ENCODE data around the gene PHF13. TPM values are rescaled to one million over a fixed set of nuclear protein-coding genes. Genes with fewer than 3 reads are reported as not detected.

The PHF13 gene
- total and polyA plus RNA-seq, 9 of the 15 experiments (the other 6 are each of a cell fraction or from before 2014, with no cell fraction given), result 1.8 to 36.1 (median 11.7) TPM

DNA sequence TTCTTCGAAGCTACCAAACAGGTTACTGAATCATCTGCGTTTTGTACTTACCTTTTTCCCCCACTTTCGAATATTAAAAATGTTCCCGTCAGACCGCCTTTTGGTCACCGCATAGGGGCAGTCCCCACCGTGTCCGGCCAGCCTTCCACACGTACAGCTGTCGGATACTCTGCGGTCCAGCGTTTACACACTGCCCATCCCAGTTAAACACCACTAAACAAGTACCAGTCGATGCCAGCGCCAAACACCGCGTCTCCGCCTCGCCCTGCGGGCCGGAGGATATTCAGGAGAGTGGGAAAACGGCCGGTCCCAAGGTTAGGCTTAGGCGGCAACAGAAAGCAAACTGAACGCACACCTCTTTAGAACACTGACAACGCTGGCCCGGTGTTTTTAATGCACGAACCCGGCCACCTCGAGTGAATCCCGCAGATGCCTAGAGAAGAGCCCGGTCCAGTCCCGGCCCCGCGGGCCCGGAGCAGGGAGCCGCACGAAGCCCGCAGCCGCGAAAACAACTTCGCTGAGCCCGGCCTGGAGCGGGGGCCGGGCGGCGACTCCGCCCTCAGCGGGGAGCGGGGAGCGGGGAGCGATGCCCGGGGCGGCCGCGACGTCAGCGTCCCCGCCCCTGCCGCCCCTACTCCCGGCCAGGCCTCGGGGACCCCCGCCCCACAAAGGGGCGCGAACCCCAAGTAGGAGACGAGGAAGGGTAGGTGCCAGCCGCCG lies 730 bp upstream of the PHF13 start (continued):
- TF ChIP-seq, protein P1, sequence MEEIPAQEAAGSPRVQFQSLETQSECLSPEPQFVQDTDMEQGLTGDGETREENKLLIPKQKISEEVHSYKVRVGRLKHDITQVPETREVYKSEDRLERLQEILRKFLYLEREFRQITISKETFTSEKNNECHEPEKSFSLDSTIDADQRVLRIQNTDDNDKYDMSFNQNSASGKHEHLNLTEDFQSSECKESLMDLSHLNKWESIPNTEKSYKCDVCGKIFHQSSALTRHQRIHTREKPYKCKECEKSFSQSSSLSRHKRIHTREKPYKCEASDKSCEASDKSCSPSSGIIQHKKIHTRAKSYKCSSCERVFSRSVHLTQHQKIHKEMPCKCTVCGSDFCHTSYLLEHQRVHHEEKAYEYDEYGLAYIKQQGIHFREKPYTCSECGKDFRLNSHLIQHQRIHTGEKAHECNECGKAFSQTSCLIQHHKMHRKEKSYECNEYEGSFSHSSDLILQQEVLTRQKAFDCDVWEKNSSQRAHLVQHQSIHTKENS (CRISPR knock-in tag; IDR thresholded peaks at IDR 0.05), result no peak
- TF ChIP-seq ELF2 (CRISPR knock-in tag; IDR thresholded peaks at IDR 0.05) (0 out of 2 replicates have a peak, but pooled peaks have one; percentile 33), SMARCC2 (IDR thresholded peaks at IDR 0.05; ENCODE audit: low read depth) (0 out of 2 replicates have a peak, but pooled peaks have one; percentile 52), NONO (IDR thresholded peaks at IDR 0.05; ENCODE audit: low read depth in 2 of 2, low read length in 1 of 2) (peak in 1 of 2 experiments; percentile 69; a peak in 1 of 4 replicates), ZFX (CRISPR knock-in tag; IDR thresholded peaks at IDR 0.05) (peak; percentile 74), PML (IDR thresholded peaks at IDR 0.05; ENCODE audit: low read length) (peak; percentile 46; the same call in 1 of the 2 replicates), POLR2AphosphoS5 (IDR thresholded peaks at IDR 0.05; ENCODE audit: control insufficient read depth, insufficient read depth, low read depth, low read length) (0 out of 2 replicates have a peak, but pooled peaks have one; percentile 2), SUPT5H (IDR thresholded peaks at IDR 0.05) (peak; percentile 50), ILF3 (IDR thresholded peaks at IDR 0.05; ENCODE audit: borderline replicate concordance) (peak; percentile 66; the same call in 1 of the 2 replicates), ARID1B (IDR thresholded peaks at IDR 0.05) (no peak), SREBF1 (IDR thresholded peaks at IDR 0.05; ENCODE audit: borderline replicate concordance, low read depth, low read length) (0 out of 2 replicates have a peak, but pooled peaks have one; percentile 46), CCNT2 (IDR thresholded peaks at IDR 0.05; ENCODE audit: borderline replicate concordance, extremely low read depth, insufficient read length, low read depth, low read length) (peak; percentile 31), GATAD2B (IDR thresholded peaks at IDR 0.05; ENCODE audit: borderline replicate concordance) (peak; percentile 86), BRD9 (IDR thresholded peaks at IDR 0.05; ENCODE audit: low read depth, partially characterized antibody) (peak; percentile 69), MCM3 (IDR thresholded peaks at IDR 0.05) (no peak), CHD4 (IDR thresholded peaks at IDR 0.05; ENCODE audit: insufficient read depth, insufficient replicate concordance, low read depth, low read length, poor library complexity, severe bottlenecking) (peak; percentile 6), NCOR1 (IDR thresholded peaks at IDR 0.05) (0 out of 2 replicates have a peak, but pooled peaks have one; percentile 26), HDAC2 (IDR thresholded peaks at IDR 0.05) (0 out of 2 replicates have a peak, but pooled peaks have one; percentile 12), MLLT1 (IDR thresholded peaks at IDR 0.05) (peak; percentile 46 to 66; a peak in 2 of 4 replicates)
- TF ChIP-seq, protein P2, sequence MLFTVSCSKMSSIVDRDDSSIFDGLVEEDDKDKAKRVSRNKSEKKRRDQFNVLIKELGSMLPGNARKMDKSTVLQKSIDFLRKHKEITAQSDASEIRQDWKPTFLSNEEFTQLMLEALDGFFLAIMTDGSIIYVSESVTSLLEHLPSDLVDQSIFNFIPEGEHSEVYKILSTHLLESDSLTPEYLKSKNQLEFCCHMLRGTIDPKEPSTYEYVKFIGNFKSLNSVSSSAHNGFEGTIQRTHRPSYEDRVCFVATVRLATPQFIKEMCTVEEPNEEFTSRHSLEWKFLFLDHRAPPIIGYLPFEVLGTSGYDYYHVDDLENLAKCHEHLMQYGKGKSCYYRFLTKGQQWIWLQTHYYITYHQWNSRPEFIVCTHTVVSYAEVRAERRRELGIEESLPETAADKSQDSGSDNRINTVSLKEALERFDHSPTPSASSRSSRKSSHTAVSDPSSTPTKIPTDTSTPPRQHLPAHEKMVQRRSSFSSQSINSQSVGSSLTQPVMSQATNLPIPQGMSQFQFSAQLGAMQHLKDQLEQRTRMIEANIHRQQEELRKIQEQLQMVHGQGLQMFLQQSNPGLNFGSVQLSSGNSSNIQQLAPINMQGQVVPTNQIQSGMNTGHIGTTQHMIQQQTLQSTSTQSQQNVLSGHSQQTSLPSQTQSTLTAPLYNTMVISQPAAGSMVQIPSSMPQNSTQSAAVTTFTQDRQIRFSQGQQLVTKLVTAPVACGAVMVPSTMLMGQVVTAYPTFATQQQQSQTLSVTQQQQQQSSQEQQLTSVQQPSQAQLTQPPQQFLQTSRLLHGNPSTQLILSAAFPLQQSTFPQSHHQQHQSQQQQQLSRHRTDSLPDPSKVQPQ (CRISPR knock-in tag; IDR thresholded peaks at IDR 0.05; ENCODE audit: borderline replicate concordance), result no peak
- TF ChIP-seq, protein P3, sequence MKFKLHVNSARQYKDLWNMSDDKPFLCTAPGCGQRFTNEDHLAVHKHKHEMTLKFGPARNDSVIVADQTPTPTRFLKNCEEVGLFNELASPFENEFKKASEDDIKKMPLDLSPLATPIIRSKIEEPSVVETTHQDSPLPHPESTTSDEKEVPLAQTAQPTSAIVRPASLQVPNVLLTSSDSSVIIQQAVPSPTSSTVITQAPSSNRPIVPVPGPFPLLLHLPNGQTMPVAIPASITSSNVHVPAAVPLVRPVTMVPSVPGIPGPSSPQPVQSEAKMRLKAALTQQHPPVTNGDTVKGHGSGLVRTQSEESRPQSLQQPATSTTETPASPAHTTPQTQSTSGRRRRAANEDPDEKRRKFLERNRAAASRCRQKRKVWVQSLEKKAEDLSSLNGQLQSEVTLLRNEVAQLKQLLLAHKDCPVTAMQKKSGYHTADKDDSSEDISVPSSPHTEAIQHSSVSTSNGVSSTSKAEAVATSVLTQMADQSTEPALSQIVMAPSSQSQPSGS (CRISPR knock-in tag; IDR thresholded peaks at IDR 0.05), result peak; percentile 65; the same call in 1 of the 2 replicates

Data from K562 (cell line).